PC-3 (cell line): Measurements from ENCODE around the gene EIF2AK3. TPM values are rescaled to one million over a fixed set of nuclear protein-coding genes. Genes with fewer than 3 reads are reported as not detected.

Source experiments
- ATAC-seq: fragments of 200-7000 bp; cut with Tn5 transposase; 2 replicates; pipeline ENCODE4 v1.9.1; 2020; ENCODE audit warnings: mild to moderate bottlenecking, moderate library complexity
- BruUV-seq: library from RNA; stranded (reverse); fragments of 400-500 nt; replicated peaks from 2 replicates; lab custom pipeline; 2021; lab: Mats Ljungman, UMichigan
- CTCF ChIA-PET: fragments of 300-600 bp; sonication (Branson Sonifier 250); formaldehyde crosslinking; loops from one replicate; lab custom pipeline; 2022; ENCODE audit warnings: antibody characterized with exemption; lab: Charles Lee
- POLR2A ChIA-PET: fragments of 300-600 bp; sonication (Branson Sonifier 250); formaldehyde crosslinking; loops from one replicate; lab custom pipeline; 2022; ENCODE audit warnings: antibody characterized with exemption; ENCODE audit not compliant: unreplicated experiment; lab: Charles Lee
- DNase-seq: peaks from one replicate; pipeline ENCODE4 v3.0.0-alpha.2; 2015
- H2AFZ ChIP-seq: fragments of 300-600 bp; sonication (generic); 2 replicates; pipeline ENCODE4 v1.6.0; 2016; ENCODE audit warnings: antibody characterized with exemption, low read length
- H3F3A ChIP-seq: fragments of 300-600 bp; sonication (generic); one replicate; pipeline ENCODE4 v1.6.0; 2017; ENCODE audit warnings: antibody characterized with exemption, low read length, control low read depth, mild to moderate bottlenecking; ENCODE audit not compliant: unreplicated experiment
- H3K27ac ChIP-seq: fragments of 300-600 bp; sonication (generic); 2 replicates; pipeline ENCODE4 v1.5.1; 2016; ENCODE audit warnings: mild to moderate bottlenecking, low read length
- H3K27me3 ChIP-seq: fragments of 300-600 bp; sonication (generic); 2 replicates; pipeline ENCODE4 v1.6.1; 2016; ENCODE audit warnings: low read length, mixed read lengths
- H3K36me3 ChIP-seq: fragments of 300-600 bp; sonication (generic); 2 replicates; pipeline ENCODE4 v1.6.1; 2016; ENCODE audit warnings: low read depth, mixed run types, low read length, mixed read lengths
- H3K4me1 ChIP-seq: fragments of 300-600 bp; sonication (generic); 2 replicates; pipeline ENCODE4 v1.5.1; 2016; ENCODE audit warnings: low read length; ENCODE audit not compliant: insufficient read depth
- H3K4me2 ChIP-seq: fragments of 300-600 bp; sonication (generic); 2 replicates; pipeline ENCODE4 v1.6.0; 2016; ENCODE audit warnings: low read length
- H3K4me3 ChIP-seq: fragments of 300-600 bp; sonication (generic); 2 replicates; pipeline ENCODE4 v1.5.1; 2016; ENCODE audit warnings: mild to moderate bottlenecking, low read length, mixed read lengths
- H3K79me2 ChIP-seq: fragments of 300-600 bp; sonication (generic); 2 replicates; pipeline ENCODE4 v1.6.1; 2017; ENCODE audit warnings: low read length, mixed read lengths
- H3K9ac ChIP-seq: fragments of 300-600 bp; sonication (generic); 2 replicates; pipeline ENCODE4 v1.6.0; 2016; ENCODE audit warnings: mild to moderate bottlenecking, low read length
- H3K9me2 ChIP-seq: fragments of 300-600 bp; sonication (generic); replicated peaks from 2 replicates; pipeline ENCODE4 v1.6.1; 2016; ENCODE audit warnings: mixed run types, low read length, mixed read lengths
- H3K9me3 ChIP-seq: fragments of 300-600 bp; sonication (generic); 2 replicates; pipeline ENCODE4 v1.6.1; 2016; ENCODE audit warnings: low read length, mixed read lengths
- H4K20me1 ChIP-seq: fragments of 300-600 bp; sonication (generic); 2 replicates; pipeline ENCODE4 v1.6.1; 2016; ENCODE audit warnings: low read length, mixed read lengths
- CTCF ChIP-seq: fragments of 300-600 bp; sonication (generic); conservative IDR thresholded peaks from 2 replicates; pipeline ENCODE4 v1.5.1; 2017; ENCODE audit warnings: antibody characterized with exemption, low read depth, mild to moderate bottlenecking, low read length
- EZH2 ChIP-seq: fragments of 300-600 bp; sonication (generic); IDR thresholded peaks from one replicate; pipeline ENCODE4 v1.6.1; 2017; ENCODE audit warnings: antibody characterized with exemption, mild to moderate bottlenecking, low read length; ENCODE audit not compliant: unreplicated experiment
- EZH2phosphoT487 ChIP-seq: fragments of 300-600 bp; sonication (generic); IDR thresholded peaks from 2 replicates; pipeline ENCODE4 v1.6.1; 2018; ENCODE audit warnings: mild to moderate bottlenecking, antibody characterized with exemption, low read length, borderline replicate concordance
- intact Hi-C: fragments of 100-400 bp; cut with micrococcal nuclease; formaldehyde crosslinking; loops from 2 replicates; pipeline ENCODE4 v1.9.0; 2023
- total RNA-seq: library from RNA; depleted of rRNA; stranded (reverse); fragments of >200 nt; gene quantifications from 2 replicates; pipeline ENCODE4 v1.2.3, GENCODE V29; 2014; rRNA removed

The EIF2AK3 gene
- total RNA-seq, 1 experiment from 2014 or later, result 10.7 TPM

- intact Hi-C loops, result no loop called here
- BruUV-seq, result no TSS peak
- DNase-seq (peak; percentile 21), ATAC-seq (no peak)
- CTCF ChIA-PET, result no interaction called here
- H3K36me3 ChIP-seq, result no peaks in the 10 kb centered on the region
- H3K4me1 ChIP-seq, result no peaks in the 10 kb centered on the region
- H3F3A ChIP-seq, result no peaks in the 10 kb centered on the region
- TF ChIP-seq EZH2phosphoT487 (no peak), CTCF (no peak), EZH2 (no peak)
- no peak overlapping the region for H3K4me3 ChIP-seq
- H3K4me2 ChIP-seq, result no peak overlapping the region
- H3K9ac ChIP-seq, result no peak overlapping the region
- no peak overlapping the region for H3K27ac ChIP-seq
- H4K20me1 ChIP-seq, result no peaks in the 10 kb centered on the region
- POLR2A ChIA-PET, result no interaction called here
- peaks cover 45% of the 10 kb centered on the region for H3K27me3 ChIP-seq
- no peak overlapping the region for H2AFZ ChIP-seq
- H3K9me3 ChIP-seq, result no peaks in the 10 kb centered on the region
- no peaks in the 10 kb centered on the region for H3K9me2 ChIP-seq
- no peaks in the 10 kb centered on the region for H3K79me2 ChIP-seq
Measured at GRCh38 chr2:88521445-88522073, 105.7 kb downstream of the EIF2AK3 start.

GRCh38 chr2:88517759-88518201 is 109.5 kb downstream of the EIF2AK3 start:
- Histone ChIP-seq H3K9me3 (no peaks in the 10 kb centered on the region), H3K27me3 (peaks cover 70% of the 10 kb centered on the region), H2AFZ (no peak overlapping the region), H3K4me3 (no peak overlapping the region), H3K79me2 (no peaks in the 10 kb centered on the region), H3K4me1 (no peaks in the 10 kb centered on the region), H3F3A (no peaks in the 10 kb centered on the region), H3K4me2 (no peak overlapping the region), H3K9me2 (no peaks in the 10 kb centered on the region), H3K9ac (no peak overlapping the region), H3K27ac (no peak overlapping the region), H4K20me1 (no peaks in the 10 kb centered on the region), H3K36me3 (no peaks in the 10 kb centered on the region)
- CTCF ChIA-PET, result no interaction called here
- DNase-seq, result no peak
- BruUV-seq, result no TSS peak
- POLR2A ChIA-PET, result no interaction called here
- TF ChIP-seq CTCF (no peak), EZH2phosphoT487 (no peak), EZH2 (no peak)
- intact Hi-C loops, result no loop called here
- no peak for ATAC-seq

Other genes with a start within 250 kb of the EIF2AK3 start
- not detected in 2 replicates for gene FOXI3, start 174.8 kb downstream of the EIF2AK3 start, total RNA-seq
- 10.7 and 17.5 TPM in 2 replicates for gene RPIA, start 64.2 kb upstream of the EIF2AK3 start, total RNA-seq